ENCODE data around the gene CMKLR1. TPM values are rescaled to one million over a fixed set of nuclear protein-coding genes. Genes with fewer than 3 reads are reported as not detected.

CMKLR1 gene
- total RNA-seq, 1 donor from 2014 or later, result not detected

DNA sequence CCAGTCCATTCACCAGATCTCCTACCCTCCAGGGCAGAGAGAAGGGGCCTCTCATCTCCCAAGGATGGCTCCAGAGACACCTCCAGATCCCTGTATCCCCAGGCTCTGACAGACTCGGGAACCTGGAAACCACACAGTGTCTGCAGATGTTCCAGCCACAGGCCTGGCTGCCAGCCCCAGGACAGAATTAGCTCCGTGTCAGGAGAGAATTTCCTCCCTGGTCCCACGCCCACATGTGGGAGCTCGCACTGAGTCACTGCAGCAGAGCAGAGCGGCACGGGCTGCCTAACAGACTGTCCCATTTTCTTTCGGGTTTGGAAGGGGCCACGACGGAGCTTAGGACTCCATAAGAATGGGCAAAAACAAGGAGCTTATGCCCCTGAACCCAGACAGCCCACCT is 33.6 kb downstream of the CMKLR1 start:
- Histone ChIP-seq H3K9me3 (ENCODE audit: low read depth) (no peaks in the 10 kb centered on the region), H3K27ac (no peak overlapping the region), H4K20me1 (ENCODE audit: low read depth) (no peaks in the 10 kb centered on the region), H3K27me3 (no peaks in the 10 kb centered on the region), H3K4me3 (no peak overlapping the region), H3K36me3 (no peaks in the 10 kb centered on the region), H3K79me2 (ENCODE audit: low read depth) (no peaks in the 10 kb centered on the region), H3F3A (ENCODE audit: low read depth) (no peaks in the 10 kb centered on the region), H2AFZ (replicated peaks) (no peak overlapping the region), H3K4me2 (no peak overlapping the region), H3K4me1 (peaks cover 8% of the 10 kb centered on the region), H3K9ac (no peak overlapping the region)
- peak overlapping the region; percentile 94 for H3K27ac Mint-ChIP-seq
- TF ChIP-seq EZH2phosphoT487 (IDR thresholded peaks at IDR 0.05) (no peak), EZH2 (IDR thresholded peaks at IDR 0.05) (no peak)
- TF ChIP-seq, protein P1, sequence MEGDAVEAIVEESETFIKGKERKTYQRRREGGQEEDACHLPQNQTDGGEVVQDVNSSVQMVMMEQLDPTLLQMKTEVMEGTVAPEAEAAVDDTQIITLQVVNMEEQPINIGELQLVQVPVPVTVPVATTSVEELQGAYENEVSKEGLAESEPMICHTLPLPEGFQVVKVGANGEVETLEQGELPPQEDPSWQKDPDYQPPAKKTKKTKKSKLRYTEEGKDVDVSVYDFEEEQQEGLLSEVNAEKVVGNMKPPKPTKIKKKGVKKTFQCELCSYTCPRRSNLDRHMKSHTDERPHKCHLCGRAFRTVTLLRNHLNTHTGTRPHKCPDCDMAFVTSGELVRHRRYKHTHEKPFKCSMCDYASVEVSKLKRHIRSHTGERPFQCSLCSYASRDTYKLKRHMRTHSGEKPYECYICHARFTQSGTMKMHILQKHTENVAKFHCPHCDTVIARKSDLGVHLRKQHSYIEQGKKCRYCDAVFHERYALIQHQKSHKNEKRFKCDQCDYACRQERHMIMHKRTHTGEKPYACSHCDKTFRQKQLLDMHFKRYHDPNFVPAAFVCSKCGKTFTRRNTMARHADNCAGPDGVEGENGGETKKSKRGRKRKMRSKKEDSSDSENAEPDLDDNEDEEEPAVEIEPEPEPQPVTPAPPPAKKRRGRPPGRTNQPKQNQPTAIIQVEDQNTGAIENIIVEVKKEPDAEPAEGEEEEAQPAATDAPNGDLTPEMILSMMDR (IDR thresholded peaks at IDR 0.05), result no peak
- H3K27me3 Mint-ChIP-seq (ENCODE audit: insufficient read depth, low read depth), result peaks cover 21% of the 10 kb centered on the region
- no peaks in the 10 kb centered on the region for H3K36me3 Mint-ChIP-seq
- peaks cover 82% of the 10 kb centered on the region for H3K4me1 Mint-ChIP-seq
- no peak for DNase-seq (ENCODE audit: low spot score)
- H3K4me3 Mint-ChIP-seq, result no peak overlapping the region
- peaks cover 6% of the 10 kb centered on the region for H3K9me3 Mint-ChIP-seq

GRCh38 chr12:108304633-108305032 is 34.5 kb downstream of the CMKLR1 start:
- Histone ChIP-seq H3K27ac (no peak overlapping the region), H3K4me1 (peaks cover 8% of the 10 kb centered on the region), H3K36me3 (no peaks in the 10 kb centered on the region), H3K4me2 (no peak overlapping the region), H3K9ac (no peak overlapping the region), H3K4me3 (no peak overlapping the region), H3K27me3 (no peaks in the 10 kb centered on the region), H3F3A (ENCODE audit: low read depth) (no peaks in the 10 kb centered on the region), H3K79me2 (ENCODE audit: low read depth) (no peaks in the 10 kb centered on the region), H4K20me1 (ENCODE audit: low read depth) (no peaks in the 10 kb centered on the region), H3K9me3 (ENCODE audit: low read depth) (no peaks in the 10 kb centered on the region), H2AFZ (replicated peaks) (no peak overlapping the region)
- peak overlapping the region; percentile 94 for H3K27ac Mint-ChIP-seq
- no peak for DNase-seq (ENCODE audit: low spot score)
- peaks cover 76% of the 10 kb centered on the region for H3K4me1 Mint-ChIP-seq
- no peak overlapping the region for H3K4me3 Mint-ChIP-seq
- H3K27me3 Mint-ChIP-seq (ENCODE audit: insufficient read depth, low read depth), result peaks cover 19% of the 10 kb centered on the region
- H3K9me3 Mint-ChIP-seq, result peaks cover 6% of the 10 kb centered on the region
- no peaks in the 10 kb centered on the region for H3K36me3 Mint-ChIP-seq
- no peak for TF ChIP-seq EZH2phosphoT487 (IDR thresholded peaks at IDR 0.05)
- TF ChIP-seq, protein P1 (IDR thresholded peaks at IDR 0.05), result no peak
- TF ChIP-seq EZH2 (IDR thresholded peaks at IDR 0.05), result no peak

DNA sequence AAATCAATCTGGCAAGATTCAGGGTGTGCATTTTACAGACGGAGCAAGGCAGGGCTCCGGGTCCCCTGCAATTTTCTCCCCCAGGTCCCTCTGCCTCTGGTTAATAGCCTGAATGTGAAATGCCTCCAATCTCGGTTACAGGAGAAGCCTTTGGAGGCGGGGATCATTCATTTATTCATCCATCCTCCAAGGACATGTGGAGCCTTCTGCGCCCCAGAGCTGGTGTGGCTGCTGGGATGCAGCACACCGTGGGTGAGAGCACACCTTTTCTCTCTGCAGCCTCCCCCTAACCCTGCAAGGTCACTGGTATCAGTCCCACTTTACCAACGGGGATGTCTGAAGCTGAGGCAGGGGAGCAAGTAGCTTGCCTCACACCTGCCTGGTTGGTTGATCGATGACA is 35.4 kb downstream of the CMKLR1 start:
- Histone ChIP-seq H3K9ac (no peak overlapping the region), H3K79me2 (ENCODE audit: low read depth) (no peaks in the 10 kb centered on the region), H3K36me3 (no peaks in the 10 kb centered on the region), H3K4me3 (no peak overlapping the region), H3F3A (ENCODE audit: low read depth) (no peaks in the 10 kb centered on the region), H3K4me2 (no peak overlapping the region), H3K27ac (no peak overlapping the region), H4K20me1 (ENCODE audit: low read depth) (no peaks in the 10 kb centered on the region), H3K4me1 (peaks cover 8% of the 10 kb centered on the region), H3K27me3 (no peaks in the 10 kb centered on the region), H3K9me3 (ENCODE audit: low read depth) (no peaks in the 10 kb centered on the region), H2AFZ (replicated peaks) (no peak overlapping the region)
- H3K27me3 Mint-ChIP-seq (ENCODE audit: insufficient read depth, low read depth), result peaks cover 13% of the 10 kb centered on the region
- H3K9me3 Mint-ChIP-seq, result peaks cover 6% of the 10 kb centered on the region
- no peak for DNase-seq (ENCODE audit: low spot score)
- peak overlapping the region; percentile 10 for H3K27ac Mint-ChIP-seq
- no peak overlapping the region for H3K4me3 Mint-ChIP-seq
- H3K4me1 Mint-ChIP-seq, result peaks cover 77% of the 10 kb centered on the region
- no peaks in the 10 kb centered on the region for H3K36me3 Mint-ChIP-seq
- TF ChIP-seq, protein P1 (IDR thresholded peaks at IDR 0.05), result no peak
- TF ChIP-seq EZH2phosphoT487 (IDR thresholded peaks at IDR 0.05) (no peak), EZH2 (IDR thresholded peaks at IDR 0.05) (no peak)

All from neural progenitor cell (in vitro differentiated cells).